ENCODE results near the gene PSMB8.

GRCh38 chr6:32830936-32831335, 12.9 kb downstream of the PSMB8 start:
- TF ChIP-seq MAX (IDR thresholded peaks at IDR 0.05): no peak
- TF ChIP-seq EZH2 (IDR thresholded peaks at IDR 0.05): no peak
- TF ChIP-seq, protein P1, sequence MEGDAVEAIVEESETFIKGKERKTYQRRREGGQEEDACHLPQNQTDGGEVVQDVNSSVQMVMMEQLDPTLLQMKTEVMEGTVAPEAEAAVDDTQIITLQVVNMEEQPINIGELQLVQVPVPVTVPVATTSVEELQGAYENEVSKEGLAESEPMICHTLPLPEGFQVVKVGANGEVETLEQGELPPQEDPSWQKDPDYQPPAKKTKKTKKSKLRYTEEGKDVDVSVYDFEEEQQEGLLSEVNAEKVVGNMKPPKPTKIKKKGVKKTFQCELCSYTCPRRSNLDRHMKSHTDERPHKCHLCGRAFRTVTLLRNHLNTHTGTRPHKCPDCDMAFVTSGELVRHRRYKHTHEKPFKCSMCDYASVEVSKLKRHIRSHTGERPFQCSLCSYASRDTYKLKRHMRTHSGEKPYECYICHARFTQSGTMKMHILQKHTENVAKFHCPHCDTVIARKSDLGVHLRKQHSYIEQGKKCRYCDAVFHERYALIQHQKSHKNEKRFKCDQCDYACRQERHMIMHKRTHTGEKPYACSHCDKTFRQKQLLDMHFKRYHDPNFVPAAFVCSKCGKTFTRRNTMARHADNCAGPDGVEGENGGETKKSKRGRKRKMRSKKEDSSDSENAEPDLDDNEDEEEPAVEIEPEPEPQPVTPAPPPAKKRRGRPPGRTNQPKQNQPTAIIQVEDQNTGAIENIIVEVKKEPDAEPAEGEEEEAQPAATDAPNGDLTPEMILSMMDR (IDR thresholded peaks at IDR 0.05 in 2 of 3, conservative IDR thresholded peaks at IDR 0.05 in 1 of 3; ENCODE audit: borderline replicate concordance in 1 of 3, insufficient read depth in 1 of 3, low read depth in 2 of 3, low read length in 2 of 3): no peak
- no peak for TF ChIP-seq POLR2AphosphoS5 (IDR thresholded peaks at IDR 0.05; ENCODE audit: low read depth, low read length)
- no peak for TF ChIP-seq ZBTB33 (IDR thresholded peaks at IDR 0.05; ENCODE audit: extremely low read depth, insufficient replicate concordance, low read length)
- TF ChIP-seq POLR2A (IDR thresholded peaks at IDR 0.05; ENCODE audit: borderline replicate concordance, extremely low read depth, insufficient read depth, insufficient read length): no peak
- TF ChIP-seq ATF3 (IDR thresholded peaks at IDR 0.05): no peak
- no peak for TF ChIP-seq TCF7L2 (IDR thresholded peaks at IDR 0.05; ENCODE audit: borderline replicate concordance, extremely low read depth, insufficient read depth, insufficient read length)
- TF ChIP-seq REST (IDR thresholded peaks at IDR 0.05; ENCODE audit: low read depth): no peak
- no peak for TF ChIP-seq ZNF274 (IDR thresholded peaks at IDR 0.05; ENCODE audit: low read depth, low read length)
- TF ChIP-seq EZH2phosphoT487 (IDR thresholded peaks at IDR 0.05; ENCODE audit: borderline replicate concordance): no peak

All from HCT116 (cell line).